NCI-H2081 treated with DMSO at 0.1 percent for 48 hours (cell line): Measurements from ENCODE around the gene SYNE2.

Experiments
- DNase-seq: peaks from one replicate; lab custom pipeline; 2025; lab: John Stamatoyannopoulos, UW

SYNE2 gene

DNA sequence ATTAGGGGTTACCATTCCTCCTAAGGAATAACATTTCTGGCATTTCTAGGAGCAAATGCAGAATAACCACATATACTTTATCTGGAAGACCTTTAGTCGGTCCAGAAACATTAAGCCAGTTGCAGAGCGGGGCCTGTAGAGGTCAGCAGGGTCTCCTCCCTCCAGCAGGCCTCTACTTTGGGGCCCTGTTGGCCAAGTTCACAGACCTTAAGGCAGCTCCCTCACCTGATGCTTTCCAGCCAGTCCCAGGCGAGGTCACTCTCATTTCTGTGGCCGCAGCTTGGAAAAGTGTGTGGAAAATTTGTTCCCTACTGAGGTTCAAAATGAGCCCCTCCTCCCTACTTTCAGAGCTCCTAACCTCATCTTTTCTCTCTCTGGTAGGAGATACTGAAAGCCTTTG lies 367.3 kb downstream of the SYNE2 start:
- DNase-seq = no peak

DNA sequence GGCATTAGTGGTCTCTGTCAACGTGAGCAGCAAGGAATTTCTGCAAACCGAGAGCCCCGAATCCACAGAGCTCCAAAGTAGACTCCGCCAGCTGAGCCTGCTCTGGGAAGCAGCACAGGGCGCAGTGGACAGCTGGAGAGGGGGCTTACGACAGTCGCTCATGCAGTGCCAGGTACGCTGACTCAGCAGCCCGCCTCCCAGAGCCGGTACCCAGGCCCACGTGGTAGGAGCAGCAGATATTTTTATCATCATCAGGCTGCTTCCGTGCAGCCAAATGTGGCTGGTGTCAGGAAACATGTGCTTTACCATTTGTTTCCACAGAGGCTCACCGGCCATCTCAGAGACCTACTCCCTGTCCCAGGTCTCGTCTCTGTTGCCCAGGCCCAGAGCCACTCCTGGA lies 367.7 kb downstream of the SYNE2 start:
- DNase-seq = no peak

DNA sequence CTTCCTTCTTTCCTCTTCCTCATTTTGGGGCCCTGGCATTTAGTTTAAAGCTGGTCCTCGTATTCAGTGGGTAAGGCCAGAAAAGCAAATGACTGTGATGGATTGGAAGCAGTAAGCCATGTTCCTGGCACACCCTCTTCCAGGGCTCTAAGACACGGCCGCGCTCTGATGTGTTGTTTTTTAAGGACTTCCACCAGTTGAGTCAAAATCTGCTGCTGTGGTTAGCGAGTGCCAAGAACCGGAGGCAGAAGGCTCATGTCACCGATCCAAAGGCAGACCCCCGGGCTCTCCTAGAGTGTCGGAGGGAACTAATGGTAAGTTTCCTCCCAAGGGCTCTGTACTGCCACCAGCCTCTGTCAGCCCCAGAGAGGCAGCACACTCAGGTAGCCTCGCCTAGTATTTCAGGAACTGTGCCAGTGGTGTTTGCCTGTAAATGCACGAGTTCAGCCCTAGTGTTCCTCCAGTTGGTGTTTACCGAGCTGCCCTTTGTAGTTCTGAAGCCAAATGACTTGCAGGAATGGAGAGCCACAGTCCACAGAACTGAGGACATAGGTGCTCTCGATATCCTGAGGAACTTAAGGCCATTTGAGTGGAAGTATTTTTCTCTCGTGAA lies 368.7 kb downstream of the SYNE2 start:
- DNase-seq = no peak

DNA sequence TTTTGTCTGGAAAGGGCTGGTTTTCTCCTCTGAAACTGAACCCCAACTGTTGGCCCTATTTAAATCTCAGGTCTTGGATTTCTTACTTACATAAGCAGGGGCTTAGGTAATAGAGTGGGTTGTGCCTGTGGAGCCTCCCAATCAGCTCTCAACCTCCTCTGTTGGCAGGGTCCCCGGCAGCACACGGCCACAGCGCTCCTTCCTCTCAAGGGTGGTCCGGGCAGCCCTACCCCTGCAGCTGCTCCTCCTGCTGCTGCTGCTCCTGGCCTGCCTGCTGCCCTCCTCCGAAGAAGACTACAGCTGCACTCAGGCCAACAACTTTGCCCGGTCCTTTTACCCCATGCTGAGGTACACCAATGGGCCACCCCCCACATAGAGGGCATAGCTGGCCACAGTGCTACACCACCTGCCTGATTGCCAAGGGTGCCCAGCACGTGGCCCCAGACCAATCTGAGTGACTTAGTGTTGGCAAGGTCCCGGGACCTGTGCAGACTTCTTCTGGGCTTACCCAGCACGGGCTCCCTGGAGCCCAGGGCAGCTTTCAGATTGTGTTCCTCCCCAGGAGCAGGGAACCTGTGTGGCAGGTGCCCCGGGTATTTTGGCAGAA lies 372.4 kb downstream of the SYNE2 start:
- no peak for DNase-seq

DNA sequence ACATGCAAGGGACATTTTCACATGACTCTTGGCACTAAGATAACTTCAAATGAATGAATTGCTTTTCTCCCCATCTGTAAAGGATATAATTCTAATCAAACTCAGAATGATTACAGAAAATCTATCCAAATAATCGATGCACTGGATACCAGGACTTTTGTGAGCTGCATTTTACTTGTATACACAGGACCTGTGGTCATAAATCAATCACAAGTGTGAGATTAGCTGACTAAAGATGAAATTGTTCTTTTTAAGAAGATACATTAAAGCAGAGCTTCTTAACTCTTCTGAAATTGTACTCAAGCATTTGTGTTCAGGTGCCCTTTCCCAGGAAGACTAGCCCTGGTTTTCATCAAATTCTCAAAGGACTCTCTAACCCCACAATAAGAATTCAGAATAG lies 375.1 kb downstream of the SYNE2 start:
- DNase-seq = no peak

DNA sequence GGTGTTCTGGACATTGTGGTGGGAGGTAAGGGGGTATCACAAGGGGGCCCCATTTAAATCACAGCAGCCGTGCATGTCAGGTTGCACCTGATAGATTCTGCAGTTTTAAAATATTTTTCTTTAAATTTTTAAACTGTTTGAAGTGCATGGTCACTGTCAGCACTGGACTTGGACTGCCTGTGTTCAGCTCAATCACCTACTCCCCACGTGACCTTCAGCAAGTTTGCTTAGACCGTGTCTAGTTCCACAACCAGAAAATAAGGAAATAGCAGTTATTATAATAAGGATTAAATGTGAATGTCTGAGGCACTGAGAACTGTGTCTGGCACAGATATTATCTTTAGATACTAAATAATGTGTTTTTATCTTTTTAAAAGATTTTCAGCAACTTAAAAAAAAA lies 376.7 kb downstream of the SYNE2 start:
- DNase-seq = no peak

DNA sequence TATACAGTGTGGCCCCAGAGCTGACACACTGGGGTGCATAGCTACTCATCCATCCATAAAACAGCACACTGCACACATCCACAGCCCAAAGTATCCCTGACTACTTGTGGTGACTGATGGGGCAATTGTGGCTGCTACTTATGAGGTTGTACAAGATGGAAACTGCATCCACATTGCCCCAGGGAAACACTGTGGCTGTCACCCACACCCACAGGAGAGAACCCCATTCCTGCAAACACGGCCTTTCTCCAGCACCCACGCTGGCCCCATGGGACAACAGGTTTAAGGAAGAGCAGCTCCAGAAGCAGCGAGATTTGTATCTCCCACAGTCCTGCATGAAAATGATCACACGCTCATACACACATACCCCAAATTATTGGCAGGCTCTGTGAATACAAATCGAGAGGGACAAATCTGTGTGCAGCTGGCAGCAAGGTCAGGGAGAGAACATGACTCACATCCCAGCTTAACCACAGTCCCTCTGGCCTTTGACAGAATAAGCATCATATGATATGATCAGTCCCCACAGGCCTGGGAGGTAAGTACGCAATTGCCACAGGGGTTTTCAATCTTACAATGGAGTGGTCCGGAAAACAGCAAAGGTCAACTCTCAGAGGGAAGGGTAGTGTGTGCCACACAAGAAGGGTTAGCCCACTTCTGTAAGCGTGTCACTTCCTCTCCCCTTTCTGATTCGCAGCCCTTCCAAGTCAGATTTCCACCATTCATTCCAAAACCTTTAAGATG lies 379.5 kb downstream of the SYNE2 start:
- no peak for DNase-seq

DNA sequence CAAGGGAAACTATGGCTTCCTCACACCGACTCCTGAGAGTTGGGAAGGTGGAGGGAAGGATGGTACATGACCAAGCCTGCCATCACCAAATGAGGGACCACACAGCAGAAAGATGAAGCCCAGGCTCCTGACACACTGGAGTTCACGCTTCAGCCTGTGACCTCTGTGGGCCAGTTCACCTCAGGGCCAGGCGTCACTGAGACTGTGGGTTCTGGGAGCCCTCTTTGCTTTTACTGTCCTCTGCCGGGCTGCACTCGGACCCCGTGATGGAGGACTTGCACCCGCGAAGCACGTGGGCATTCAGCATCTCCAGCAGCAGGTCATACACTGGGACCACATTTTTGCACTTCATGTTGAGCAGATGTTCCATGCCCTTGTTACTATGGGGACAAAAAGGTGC lies 380.1 kb downstream of the SYNE2 start:
- DNase-seq = no peak

DNA sequence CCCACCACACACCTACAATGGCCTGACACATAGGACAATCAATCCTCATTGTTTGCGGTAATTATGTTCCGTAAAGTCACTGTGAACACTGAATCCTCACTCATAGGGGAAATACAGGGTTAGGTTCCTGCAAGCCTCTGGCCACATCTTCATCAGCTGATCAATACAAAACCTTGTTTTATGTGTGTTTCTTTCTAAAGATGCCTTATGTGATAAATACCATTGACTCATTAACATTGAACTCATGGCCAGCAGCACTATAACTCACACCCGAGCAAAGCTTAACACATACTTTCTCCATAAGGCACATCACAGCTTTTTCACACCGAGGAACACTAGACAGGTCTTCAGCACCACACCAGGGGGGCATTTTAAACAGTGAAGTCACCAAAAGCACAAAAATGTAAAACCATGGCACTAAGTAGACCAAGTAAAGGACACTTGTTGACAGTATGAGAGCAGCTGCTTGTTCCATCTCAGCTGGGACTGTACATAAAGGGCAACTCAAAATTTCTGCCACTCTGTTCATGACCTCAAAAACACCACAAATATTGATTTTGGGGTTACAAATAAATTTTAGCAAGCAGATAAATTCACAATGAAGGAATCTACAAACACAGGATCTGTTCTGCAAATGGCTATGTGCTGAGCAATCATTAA lies 380.9 kb downstream of the SYNE2 start:
- DNase-seq = no peak

DNA sequence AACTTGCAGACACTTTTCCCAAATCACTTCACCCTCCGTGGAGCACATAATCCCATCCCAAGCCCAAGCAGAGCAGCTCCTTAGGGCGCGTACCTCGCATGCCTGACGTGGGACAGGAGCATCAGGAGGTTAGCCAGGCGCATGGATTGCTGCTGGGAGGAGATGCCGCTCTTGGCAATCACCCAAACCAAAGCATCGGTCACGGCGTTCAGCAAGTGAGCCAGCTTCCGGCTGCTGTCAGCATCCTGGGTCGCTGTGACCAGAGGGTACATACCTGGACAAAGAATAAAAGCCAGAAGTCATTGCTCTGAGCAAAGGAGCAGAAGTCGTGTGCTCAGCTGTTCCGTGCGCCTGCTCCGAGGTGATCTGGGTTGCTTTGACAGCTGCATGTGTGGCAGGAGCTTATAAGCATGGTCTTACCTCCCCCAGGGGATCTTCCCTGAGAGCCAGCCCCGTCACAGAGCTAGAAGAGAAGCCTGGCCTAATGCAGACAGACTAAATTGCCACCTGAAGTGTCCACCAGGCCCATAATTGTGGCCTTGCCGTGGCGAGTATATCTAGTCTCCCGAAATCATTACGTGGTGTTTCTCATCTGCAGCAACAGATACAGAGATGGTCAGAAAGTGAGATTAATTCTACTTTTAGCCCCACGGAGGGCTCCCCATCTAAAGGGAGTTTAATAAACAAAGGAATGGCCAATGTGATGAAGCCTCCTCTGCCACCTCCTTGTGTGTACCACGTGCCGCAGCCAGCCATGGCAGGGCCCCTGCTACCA lies 382.3 kb downstream of the SYNE2 start:
- no peak for DNase-seq

DNA sequence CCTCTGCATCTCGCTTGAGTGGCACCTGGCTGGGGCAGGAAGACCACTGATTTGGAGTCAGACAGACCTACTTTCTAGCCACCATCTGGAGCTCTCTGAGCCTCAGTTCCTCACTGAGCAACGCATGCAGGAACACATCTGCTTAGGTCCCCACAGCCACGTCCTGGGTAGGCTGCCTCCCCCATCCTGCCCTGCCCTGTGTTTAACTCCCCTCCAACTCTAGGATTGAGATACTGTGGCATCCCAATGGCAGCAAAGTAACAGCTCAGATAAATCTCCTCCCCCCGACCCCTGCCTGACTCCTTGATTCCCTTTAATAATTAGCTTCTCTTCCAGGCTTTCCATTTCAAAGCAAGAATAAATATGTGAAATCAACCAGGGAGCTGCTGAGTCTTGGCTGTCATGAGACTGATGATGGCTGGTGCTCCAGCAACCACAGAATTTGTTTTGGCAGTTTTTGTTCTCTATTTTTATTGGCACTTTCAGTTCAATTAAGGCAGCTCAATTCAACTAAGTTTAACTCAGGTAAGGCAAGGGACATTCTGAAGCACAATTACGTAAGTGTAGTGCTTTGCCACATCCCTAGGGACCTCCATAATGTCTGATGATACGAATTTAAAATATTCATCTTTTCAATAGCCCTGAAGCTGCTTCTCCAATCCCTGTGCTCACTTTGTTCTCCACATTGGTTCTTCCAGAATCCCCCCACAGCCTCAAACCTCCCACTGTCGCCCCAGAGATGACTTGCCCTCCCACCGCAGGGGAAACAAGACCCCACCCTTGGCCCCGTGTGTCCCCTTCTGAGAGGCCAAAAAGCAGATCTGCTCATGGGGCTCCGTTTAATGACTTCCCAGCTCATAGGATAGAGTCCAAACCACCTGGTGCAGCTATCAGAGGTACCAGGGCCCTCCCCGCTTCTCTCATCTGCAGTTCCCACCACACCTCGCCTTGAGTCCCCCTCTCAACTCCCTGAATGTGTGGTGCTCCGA lies 383.1 kb downstream of the SYNE2 start:
- no peak for DNase-seq

DNA sequence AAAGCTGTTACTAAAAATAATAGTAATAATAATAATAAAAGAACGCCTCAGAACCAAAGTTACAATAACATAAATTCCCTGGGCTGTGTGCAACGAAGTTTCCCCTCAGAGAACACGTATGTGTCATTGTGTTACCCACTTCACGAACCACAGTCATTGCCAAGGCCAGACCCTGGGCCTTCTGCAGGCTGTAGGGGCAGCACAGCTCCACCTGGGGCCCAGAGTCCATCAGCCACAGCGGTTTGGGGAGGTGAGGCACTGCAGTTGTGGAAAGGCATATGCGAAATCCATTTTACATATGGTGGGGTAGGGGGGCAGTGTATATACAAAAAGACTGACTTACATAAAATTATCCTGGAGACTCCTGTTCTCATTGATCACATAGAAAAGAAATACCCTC lies 385.2 kb downstream of the SYNE2 start:
- DNase-seq = no peak

DNA sequence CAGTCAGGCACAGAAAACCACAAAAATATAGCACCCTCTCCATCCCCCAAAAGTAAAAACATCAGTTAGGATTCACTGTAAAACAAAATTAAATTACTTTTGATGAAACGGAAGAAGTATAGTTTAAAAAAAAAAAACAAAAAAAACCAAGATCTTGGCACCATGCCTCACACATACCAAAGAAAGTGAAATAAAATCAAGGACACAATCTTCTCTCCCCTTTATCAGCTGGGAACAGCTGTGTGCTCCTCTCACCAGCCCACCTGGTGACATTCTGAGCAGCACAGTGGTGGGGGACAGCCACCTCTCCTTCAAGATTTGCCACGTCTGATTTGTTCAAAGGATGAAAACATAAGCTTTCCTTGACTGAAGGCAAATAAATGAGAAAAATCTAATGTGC lies 385.8 kb downstream of the SYNE2 start:
- DNase-seq = no peak

DNA sequence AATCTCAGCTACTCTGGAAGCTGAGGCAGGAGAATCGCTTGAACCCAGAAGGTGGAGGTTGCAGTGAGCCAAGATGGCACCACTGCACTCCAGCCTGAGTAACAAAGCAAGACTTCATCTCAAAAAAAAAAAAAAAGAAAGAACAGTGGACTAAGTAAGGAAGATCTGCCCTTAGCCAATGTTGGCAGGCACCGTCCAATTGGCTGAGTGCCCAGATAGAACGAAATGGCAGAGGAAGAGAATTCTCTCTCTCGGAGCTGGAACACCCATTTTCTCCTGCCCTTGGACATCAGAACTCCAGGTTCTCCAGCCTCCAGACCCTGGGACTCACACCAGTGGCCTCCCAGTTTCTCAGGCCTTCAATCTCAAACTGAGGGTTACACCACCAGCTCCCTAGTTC lies 391.5 kb downstream of the SYNE2 start:
- no peak for DNase-seq

DNA sequence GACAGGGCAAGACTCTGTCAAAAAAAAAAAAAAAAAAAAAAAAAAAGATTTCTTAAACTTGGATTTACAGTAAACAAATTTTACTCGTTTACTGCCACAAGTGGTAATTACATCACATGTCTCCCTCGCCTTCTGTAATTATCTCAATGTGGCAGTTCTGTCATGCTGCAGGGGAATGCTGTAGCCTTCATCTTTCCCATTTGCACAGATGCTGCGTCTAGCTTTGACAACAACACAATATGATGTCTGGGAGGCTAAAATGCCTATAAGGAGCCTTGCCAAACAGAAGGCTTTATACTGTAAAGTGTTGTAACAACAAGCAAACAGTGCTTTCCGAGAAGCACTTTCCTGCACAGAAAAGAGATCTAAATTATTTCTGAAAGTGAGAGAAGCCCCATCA lies 392.7 kb downstream of the SYNE2 start:
- no peak for DNase-seq

DNA sequence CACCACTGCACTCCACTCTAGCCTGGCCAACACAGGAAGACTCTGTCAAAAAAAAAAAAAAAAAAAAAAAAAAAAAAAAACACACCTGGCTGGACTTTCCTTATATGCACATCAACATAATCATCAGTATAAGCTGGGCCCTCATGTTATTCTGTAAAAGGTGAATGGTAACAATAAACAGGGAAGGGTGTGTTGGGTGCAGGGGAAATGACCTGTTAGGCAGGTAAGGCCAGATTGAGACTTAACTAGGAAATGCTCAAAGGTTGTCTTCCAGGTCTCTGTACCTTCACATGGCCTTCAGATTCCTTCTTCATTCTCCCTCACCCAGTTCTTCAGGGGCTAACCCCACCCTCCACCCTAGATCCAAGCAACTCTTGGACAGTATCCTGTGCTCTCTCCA lies 393.9 kb downstream of the SYNE2 start:
- no peak for DNase-seq

DNA sequence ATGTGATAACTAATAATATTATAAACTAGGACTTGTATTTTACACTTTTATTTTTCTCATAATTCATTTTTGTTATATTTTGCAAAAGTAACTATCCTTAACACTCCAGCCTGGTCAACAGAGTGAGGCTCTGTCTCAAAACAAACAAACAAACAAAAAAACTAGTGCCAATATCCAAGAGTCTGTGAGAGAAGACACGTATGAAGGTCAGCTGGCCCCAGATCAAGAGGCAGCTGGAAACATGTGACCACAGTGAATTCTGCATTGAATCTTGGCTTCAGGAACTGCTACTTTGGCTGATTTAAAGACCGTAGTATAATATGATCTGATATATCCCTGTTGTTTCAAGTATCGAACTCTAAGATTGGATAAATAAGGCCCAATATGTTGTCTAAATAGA lies 394.4 kb downstream of the SYNE2 start:
- DNase-seq = no peak

DNA sequence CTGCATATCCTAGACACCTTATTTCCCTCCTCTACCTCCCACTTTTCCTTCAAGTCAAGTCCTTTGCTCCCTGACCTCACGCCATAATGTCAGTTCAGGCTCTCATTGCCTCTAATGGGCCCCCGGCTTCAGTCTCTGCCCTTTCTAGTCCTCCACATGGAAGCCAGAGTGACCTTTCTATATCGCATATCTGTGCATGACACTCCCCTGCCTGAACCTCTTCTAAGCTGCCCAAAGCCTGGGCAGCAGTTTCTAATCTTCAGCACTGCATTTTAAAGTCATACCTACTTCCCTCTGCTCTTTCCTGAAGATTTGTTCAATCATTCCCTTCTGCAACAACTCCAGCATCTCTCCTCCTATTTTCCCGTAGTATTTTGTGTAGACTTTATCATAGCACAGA lies 395.9 kb downstream of the SYNE2 start:
- no peak for DNase-seq

DNA sequence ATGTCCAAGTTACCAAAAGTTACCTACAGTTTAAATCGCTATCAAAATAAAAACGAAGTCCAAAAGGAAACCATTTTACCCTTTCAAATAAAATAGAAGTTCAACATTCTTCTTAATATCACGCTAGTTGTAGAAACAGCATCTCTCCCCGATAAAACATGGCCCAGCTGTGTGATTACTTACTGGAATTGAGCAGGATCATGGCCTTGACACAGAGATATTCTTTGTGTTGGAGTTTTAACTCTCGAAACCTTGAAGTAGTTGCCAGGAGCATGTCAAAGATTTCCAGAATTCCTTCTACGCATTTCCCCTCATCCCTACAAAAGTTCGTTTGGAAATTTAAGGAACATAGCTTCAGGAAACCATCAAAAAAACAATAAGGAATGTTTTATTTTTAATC lies 396.6 kb downstream of the SYNE2 start:
- no peak for DNase-seq

DNA sequence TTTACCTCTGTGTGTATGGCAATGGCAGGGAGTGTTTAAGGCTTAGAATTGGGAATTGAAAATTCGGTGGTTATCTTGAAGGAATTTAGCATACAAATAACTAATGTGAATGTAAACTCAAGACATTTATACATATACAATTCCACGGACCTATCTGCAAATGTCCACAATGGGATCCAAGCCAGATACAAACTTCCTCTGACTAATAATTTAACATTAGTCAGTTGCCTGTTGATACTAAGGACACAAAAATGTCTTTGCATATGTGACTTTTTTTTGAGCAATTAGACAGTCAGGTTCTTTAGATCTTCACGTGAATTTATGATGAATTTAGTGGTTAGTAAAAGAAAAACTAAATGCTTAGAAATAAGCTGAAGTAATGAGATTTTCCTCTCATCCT lies 400.9 kb downstream of the SYNE2 start:
- DNase-seq = no peak

DNA sequence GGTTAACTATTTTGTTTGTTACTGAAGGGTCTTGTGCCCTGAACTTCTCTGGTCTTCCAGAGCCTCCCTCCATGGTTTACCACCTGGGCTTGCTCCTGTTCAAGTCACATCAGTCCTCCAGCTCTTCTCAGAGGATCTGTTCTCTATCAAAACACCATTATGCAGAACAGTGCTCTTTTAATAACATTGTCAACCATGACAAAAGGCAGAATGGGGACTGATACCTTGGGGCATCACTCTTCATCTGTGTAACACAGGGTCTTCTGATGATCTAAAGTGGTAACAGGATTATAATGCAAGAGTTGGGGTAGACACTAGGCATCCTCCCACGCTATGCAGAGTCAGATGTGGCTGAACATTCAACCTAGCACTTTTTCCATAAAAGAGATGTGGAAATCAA lies 403.0 kb downstream of the SYNE2 start:
- no peak for DNase-seq
